NT2/D1 (cell line): Measurements from ENCODE around the gene PTX4.

Source experiments
- YY1 ChIP-seq: IDR thresholded peaks from 2 replicates; pipeline ENCODE4 v1.6.1; 2011; ENCODE audit not compliant: insufficient read length, insufficient read depth
- ZNF274 ChIP-seq: IDR thresholded peaks from 2 replicates; pipeline ENCODE4 v1.6.1; 2011; ENCODE audit warnings: mild to moderate bottlenecking, low read depth, low read length

GRCh38 chr16:1464894-1465566 lies 23.7 kb downstream of the PTX4 start:
- TF ChIP-seq ZNF274 (no peak), YY1 (no peak)
